SK-N-SH (cell line): Measurements from ENCODE around the gene TOMM20. TPM values are rescaled to one million over a fixed set of nuclear protein-coding genes. Genes with fewer than 3 reads are reported as not detected.

Source experiments
- CTCF ChIA-PET: fragments of 300-600, 350-600 bp; formaldehyde crosslinking; extraction: SDS; loops from one replicate; lab custom pipeline; 2021; lab: Yijun Ruan, JAX
- POLR2A ChIA-PET: fragments of 350-600 bp; sonication (Branson Sonifier 250); formaldehyde crosslinking; extraction: SDS; loops from one replicate; lab custom pipeline; 2020; ENCODE audit warnings: antibody characterized with exemption, inconsistent platforms; lab: Yijun Ruan, JAX
- DNase-seq: peaks from one replicate; pipeline ENCODE4 v3.0.0; 2012
- H2AFZ ChIP-seq: fragments of 200-600 bp; sonication (generic); 2 replicates; pipeline ENCODE4 v1.8.1; 2016; ENCODE audit warnings: antibody characterized with exemption, mild to moderate bottlenecking, low read depth
- H3F3A ChIP-seq: fragments of 200-600 bp; sonication (generic); replicated peaks from 2 replicates; pipeline ENCODE3; 2016; ENCODE audit warnings: antibody characterized with exemption, mild to moderate bottlenecking; ENCODE audit not compliant: insufficient read depth
- H3K27ac ChIP-seq, 2 experiments: fragments of 200-500 bp in 1 of 2; fragments of 200-600 bp in 1 of 2; sonication (Bioruptor generic) in 1 of 2; sonication (generic), shearing (Covaris generic) in 1 of 2; 2 replicates each; pipeline versions ENCODE4 v1.5.1 to v1.6.1; 2014 to 2016; ENCODE audit warnings: low read depth in 2 of 2, inconsistent platforms in 1 of 2, low read length in 1 of 2, mild to moderate bottlenecking in 1 of 2, mixed read lengths in 1 of 2
- H3K27me3 ChIP-seq: fragments of 200-600 bp; sonication (generic), shearing (Covaris generic); 2 replicates; pipeline ENCODE4 v1.6.1; 2016; ENCODE audit warnings: mixed run types; ENCODE audit not compliant: insufficient read depth
- H3K36me3 ChIP-seq, 2 experiments: fragments of 200-500 bp in 1 of 2; fragments of 200-600 bp in 1 of 2; sonication (Bioruptor generic) in 1 of 2; sonication (generic) in 1 of 2; replicated peaks in 1 of 2; 2 replicates each; pipeline versions ENCODE3 to v1.5.1; 2014 to 2016; ENCODE audit warnings: low read length in 1 of 2, mild to moderate bottlenecking in 1 of 2; ENCODE audit not compliant: insufficient read depth in 2 of 2, control insufficient read depth in 1 of 2
- H3K4me1 ChIP-seq, 2 experiments: fragments of 200-500 bp in 1 of 2; fragments of 200-600 bp in 1 of 2; sonication (Bioruptor generic) in 1 of 2; sonication (generic), shearing (Covaris generic) in 1 of 2; 2 replicates each; pipeline versions ENCODE4 v1.5.1 to v1.6.1; 2014 to 2016; ENCODE audit warnings: low read depth in 1 of 2, low read length in 1 of 2, mixed run types in 1 of 2; ENCODE audit not compliant: insufficient read depth in 2 of 2, control insufficient read depth in 1 of 2
- H3K4me2 ChIP-seq: fragments of 200-600 bp; sonication (generic), shearing (Covaris generic); 2 replicates; pipeline ENCODE4 v1.6.1; 2017; ENCODE audit warnings: mixed run types
- H3K4me3 ChIP-seq, 2 experiments: fragments of 200-500 bp in 1 of 2; fragments of 200-600 bp in 1 of 2; sonication (Bioruptor generic) in 1 of 2; sonication (generic), shearing (Covaris generic) in 1 of 2; 2 replicates each; pipeline versions ENCODE4 v1.5.1 to v1.8.1; 2014 to 2016; ENCODE audit warnings: low read depth in 2 of 2, inconsistent platforms in 1 of 2, low read length in 1 of 2, mild to moderate bottlenecking in 1 of 2, mixed read lengths in 1 of 2, moderate library complexity in 1 of 2
- H3K79me2 ChIP-seq: fragments of 200-600 bp; sonication (generic); 2 replicates; pipeline ENCODE4 v1.8.1; 2017; ENCODE audit warnings: mild to moderate bottlenecking; ENCODE audit not compliant: insufficient read depth
- H3K9ac ChIP-seq: fragments of 200-600 bp; sonication (generic); 2 replicates; pipeline ENCODE4 v1.6.1; 2017; ENCODE audit warnings: mixed run types
- H3K9me2 ChIP-seq: fragments of 200-600 bp; sonication (generic); 2 replicates; pipeline ENCODE4 v1.6.1; 2017; ENCODE audit warnings: mixed run types
- H3K9me3 ChIP-seq: fragments of 200-600 bp; sonication (generic); 2 replicates; pipeline ENCODE4 v1.6.1; 2017; ENCODE audit warnings: mixed run types, mild to moderate bottlenecking, moderate library complexity
- H4K20me1 ChIP-seq: fragments of 200-600 bp; sonication (generic); 2 replicates; pipeline ENCODE4 v1.6.1; 2017; ENCODE audit warnings: mild to moderate bottlenecking, mixed run types; ENCODE audit not compliant: insufficient read depth
- CTCF ChIP-seq: fragments of 200-600 bp; sonication (generic); IDR thresholded peaks from 2 replicates; pipeline ENCODE4 v1.6.1; 2017; ENCODE audit warnings: antibody characterized with exemption, mild to moderate bottlenecking, moderate library complexity
- ELF1 ChIP-seq: IDR thresholded peaks from 2 replicates; pipeline ENCODE4 v1.4.0; 2012
- IRF3 ChIP-seq: fragments of 150-350 bp; IDR thresholded peaks from 2 replicates; pipeline ENCODE4 v1.6.1; 2016; ENCODE audit warnings: mild to moderate bottlenecking, low read depth, low read length
- MEF2A ChIP-seq: IDR thresholded peaks from 2 replicates; pipeline ENCODE4 v1.4.0; 2012; ENCODE audit warnings: low read depth, borderline replicate concordance
- RAD21 ChIP-seq: IDR thresholded peaks from 2 replicates; pipeline ENCODE4 v1.6.1; 2012; ENCODE audit warnings: mild to moderate bottlenecking, low read length
- REST ChIP-seq: IDR thresholded peaks from 2 replicates; pipeline ENCODE4 v1.6.1; 2012; ENCODE audit warnings: mild to moderate bottlenecking, low read depth, low read length, moderate library complexity
- SIN3A ChIP-seq: IDR thresholded peaks from 2 replicates; pipeline ENCODE4 v1.6.1; 2012; ENCODE audit warnings: low read depth, mild to moderate bottlenecking, low read length, moderate library complexity, borderline replicate concordance
- SMC3 ChIP-seq: IDR thresholded peaks from 2 replicates; pipeline ENCODE4 v1.6.1; 2012; ENCODE audit warnings: low read depth, low read length, improper control_type of control experiment
- TAF1 ChIP-seq: IDR thresholded peaks from 2 replicates; pipeline ENCODE4 v1.6.1; 2012; ENCODE audit warnings: low read depth, mild to moderate bottlenecking, low read length, moderate library complexity, borderline replicate concordance
- USF2 ChIP-seq: fragments of 150-350 bp; IDR thresholded peaks from 2 replicates; pipeline ENCODE4 v1.6.1; 2017; ENCODE audit warnings: antibody characterized with exemption, low read length, low read depth, borderline replicate concordance
- YY1 ChIP-seq: IDR thresholded peaks from 2 replicates; pipeline ENCODE4 v1.4.0; 2012; ENCODE audit warnings: low read depth, mild to moderate bottlenecking
- WGBS: methylation state at CpG from one replicate; pipeline ENCODE4 v1.1.6; 2017; ENCODE audit warnings: low lambda C conversion rate; 5-methylcytosine and 5-hydroxymethylcytosine counted together
- polyA plus RNA-seq, 3 experiments: library from polyadenylated mRNA; depleted of rRNA; stranded (reverse); fragments of >200 nt; gene quantifications; 2 replicates each; pipeline ENCODE4 v1.2.3, GENCODE V29; 2012

The TOMM20 gene
- polyA plus RNA-seq, 1 of the 3 experiments (the other 2 are of a cell fraction) = 86.2 TPM

- Histone ChIP-seq H3K27me3 (no peaks in the 10 kb centered on the region), H3K27ac (no peak overlapping the region), H3K79me2 (no peaks in the 10 kb centered on the region), H3K4me3 (no peak overlapping the region; a peak in 1 of 4 replicates), H3F3A (no peaks in the 10 kb centered on the region), H2AFZ (no peak overlapping the region), H3K4me1 (peaks cover 4 to 8% of the 10 kb centered on the region in 2 experiments; a peak in 1 of 4 replicates), H3K36me3 (no peaks in the 10 kb centered on the region), H3K9ac (no peak overlapping the region), H3K4me2 (no peak overlapping the region), H3K9me2 (no peaks in the 10 kb centered on the region), H3K9me3 (no peaks in the 10 kb centered on the region), H4K20me1 (no peaks in the 10 kb centered on the region)
- CTCF ChIA-PET = interaction anchor here (0.6 to 2.5 kb wide), 30 partner anchors 10 to 980 kb away, joined by 3 to 22 read pairs (median 4); partner anchors contain the start of gene B3GALNT2
- peak; percentile 88 for TF ChIP-seq RAD21
- TF ChIP-seq USF2 = no peak
- TF ChIP-seq SMC3 = peak; percentile 69
- TF ChIP-seq ELF1 = no peak
- peak; percentile 96 for TF ChIP-seq CTCF
- no peak for TF ChIP-seq TAF1
- DNase-seq = peak; percentile 83
- WGBS = 39% methylated on average over 24 of the region's 24 CpGs
- POLR2A ChIA-PET = interaction anchor here (0.6 kb wide), 1 partner anchor 596 kb away, joined by 3 read pairs; no protein-coding TSS in a partner anchor
Measured at GRCh38 chr1:235093696-235094592, 34.7 kb downstream of the TOMM20 start.

GRCh38 chr1:235093013-235093695 lies 35.5 kb downstream of the TOMM20 start:
- TF ChIP-seq REST (no peak), IRF3 (no peak), YY1 (no peak), MEF2A (no peak), RAD21 (peak; percentile 62), SIN3A (no peak), SMC3 (peak; percentile 29)
- H3K79me2 ChIP-seq = no peaks in the 10 kb centered on the region
- no peaks in the 10 kb centered on the region for H3K36me3 ChIP-seq
- H3F3A ChIP-seq = no peaks in the 10 kb centered on the region
- no peaks in the 10 kb centered on the region for H3K9me2 ChIP-seq
- WGBS = 82% methylated on average over 23 of the region's 27 CpGs
- H3K27me3 ChIP-seq = no peaks in the 10 kb centered on the region
- CTCF ChIA-PET = interaction anchor here (0.6 to 2.5 kb wide), 28 partner anchors 9 to 979 kb away, joined by 3 to 22 read pairs (median 4); no protein-coding TSS in a partner anchor
- no peak overlapping the region for H3K4me2 ChIP-seq
- H3K9ac ChIP-seq = no peak overlapping the region
- H4K20me1 ChIP-seq = no peaks in the 10 kb centered on the region
- no peaks in the 10 kb centered on the region for H3K9me3 ChIP-seq
- no peak overlapping the region for H2AFZ ChIP-seq
- peak; percentile 51 for DNase-seq
- POLR2A ChIA-PET = interaction anchor here (0.6 kb wide), 2 partner anchors 595 to 712 kb away, joined by 3 read pairs; no protein-coding TSS in a partner anchor
- H3K27ac ChIP-seq = no peak overlapping the region
- no peak overlapping the region for H3K4me3 ChIP-seq
- peaks cover 4 to 8% of the 10 kb centered on the region in 2 experiments; a peak in 1 of 4 replicates for H3K4me1 ChIP-seq
